Frontal cortex (tissue), 4 donors: ENCODE results near the gene GRB2. TPM values are rescaled to one million over a fixed set of nuclear protein-coding genes. Genes with fewer than 3 reads are reported as not detected.

Source experiments
- DNase-seq, 2 donors: peaks; one replicate each; pipeline ENCODE4 v3.0.0; 2012; ENCODE audit warnings: low spot score in 2 of 2
- FAIRE-seq: peaks from 2 replicates; lab custom pipeline; 2012; peaks lifted over from hg19 to GRCh38; lab: Jason Lieb, UNC
- total RNA-seq: library from RNA; depleted of rRNA; stranded (reverse); fragments of >200 nt; gene quantifications from one replicate; pipeline ENCODE4 v1.2.3, GENCODE V29; 2014
- donor health status: control.
- donor health status: control.
- donor health status: control.

The GRB2 gene
- total RNA-seq, 1 donor from 2014 or later: 159 TPM

- DNase-seq: no peak
- no peak for FAIRE-seq
These were observed 77.7 kb downstream of the GRB2 start for GRCh38 chr17:75327757-75328156.

GRCh38 chr17:75326226-75326848 lies 79.1 kb downstream of the GRB2 start:
- no peak for FAIRE-seq
- no peak for DNase-seq

- DNase-seq (no peak), FAIRE-seq (no peak)
These were observed 79.7 kb downstream of the GRB2 start for GRCh38 chr17:75325827-75326225.

- FAIRE-seq: no peak
- DNase-seq: no peak
These were observed 80.1 kb downstream of the GRB2 start for GRCh38 chr17:75325348-75325747.

- FAIRE-seq (no peak), DNase-seq (no peak)
These were observed 84.0 kb downstream of the GRB2 start for GRCh38 chr17:75321506-75321905.

- FAIRE-seq (no peak), DNase-seq (no peak)
These were observed 85.4 kb downstream of the GRB2 start for GRCh38 chr17:75319904-75320691.

GRCh38 chr17:75318615-75319222 lies 86.8 kb downstream of the GRB2 start:
- DNase-seq (no peak), FAIRE-seq (no peak)

GRCh38 chr17:75318211-75318610 lies 87.3 kb downstream of the GRB2 start:
- FAIRE-seq (no peak), DNase-seq (no peak)

- FAIRE-seq: no peak
- no peak for DNase-seq
These were observed 87.8 kb downstream of the GRB2 start for GRCh38 chr17:75317671-75318070.

GRCh38 chr17:75316253-75316652 lies 89.2 kb downstream of the GRB2 start:
- FAIRE-seq: no peak
- DNase-seq: no peak

GRCh38 chr17:75315541-75316243 lies 89.8 kb downstream of the GRB2 start:
- DNase-seq (no peak), FAIRE-seq (no peak)

GRCh38 chr17:75313941-75314551 lies 91.4 kb downstream of the GRB2 start:
- no peak for FAIRE-seq
- no peak for DNase-seq

GRCh38 chr17:75308732-75309629 lies 96.5 kb downstream of the GRB2 start:
- no peak for DNase-seq
- FAIRE-seq: no peak

- no peak for DNase-seq
- no peak for FAIRE-seq
These were observed 97.3 kb downstream of the GRB2 start for GRCh38 chr17:75307957-75308731.

- DNase-seq (no peak), FAIRE-seq (no peak)
These were observed 103.8 kb downstream of the GRB2 start for GRCh38 chr17:75301502-75302206.

- DNase-seq (no peak), FAIRE-seq (no peak)
These were observed 104.4 kb downstream of the GRB2 start for GRCh38 chr17:75301049-75301448.

- DNase-seq: no peak
- no peak for FAIRE-seq
These were observed 105.2 kb downstream of the GRB2 start for GRCh38 chr17:75300280-75300679.
